Measurements from ENCODE around the gene PLAU. TPM values are rescaled to one million over a fixed set of nuclear protein-coding genes. Genes with fewer than 3 reads are reported as not detected.
"Not testable (repeated sequence)": the region's sequence is repeated elsewhere in the genome, so short reads cannot be mapped to it uniquely, and the experiment has no call there.

The PLAU gene
- total RNA-seq, 1 donor from 2014 or later = 90.2 TPM

- H3K4me3 Mint-ChIP-seq (ENCODE audit: unreplicated experiment) = no peak overlapping the region
- no peaks in the 10 kb centered on the region for H3K9me3 Mint-ChIP-seq (ENCODE audit: unreplicated experiment)
- H3K36me3 ChIP-seq (ENCODE audit: insufficient read depth, low read length) = no peaks in the 10 kb centered on the region
- H3K27ac Mint-ChIP-seq (ENCODE audit: unreplicated experiment) = no peak overlapping the region
- H3K36me3 Mint-ChIP-seq (ENCODE audit: low read depth, unreplicated experiment) = peaks cover 3% of the 10 kb centered on the region
- no peak for TF ChIP-seq CTCF (IDR thresholded peaks at IDR 0.05; ENCODE audit: insufficient read depth, low read depth, low read length)
- H4K20me1 ChIP-seq (ENCODE audit: insufficient read depth, low read length) = no peaks in the 10 kb centered on the region
- no peaks in the 10 kb centered on the region for H3K79me2 ChIP-seq (ENCODE audit: insufficient read depth, low read length)
- H3K4me3 ChIP-seq (ENCODE audit: insufficient read depth, low read depth, low read length) = no peak overlapping the region
- H3K27ac ChIP-seq (ENCODE audit: low read depth, low read length) = no peak overlapping the region
- H3K9ac ChIP-seq (ENCODE audit: low read length) = no peak overlapping the region
- DNase-seq (ENCODE audit: low read depth) (no peak), FAIRE-seq (no peak)
- H3K4me1 ChIP-seq (ENCODE audit: insufficient read depth, low read length) = peaks cover 59% of the 10 kb centered on the region
- no peaks in the 10 kb centered on the region for H3K9me3 ChIP-seq (ENCODE audit: insufficient read depth, low read depth, low read length)
- no peaks in the 10 kb centered on the region for H3K27me3 Mint-ChIP-seq (ENCODE audit: low read depth, unreplicated experiment)
- H3K4me2 ChIP-seq (ENCODE audit: low read length) = no peak overlapping the region
- no peak overlapping the region for H2AFZ ChIP-seq (ENCODE audit: low read depth, low read length)
- peaks cover 2% of the 10 kb centered on the region for H3K27me3 ChIP-seq (ENCODE audit: insufficient read depth, low read length)
- H3K4me1 Mint-ChIP-seq (ENCODE audit: low read depth, unreplicated experiment) = peaks cover 57% of the 10 kb centered on the region
Observed at GRCh38 chr10:73890261-73890660, 20.7 kb upstream of the PLAU start.

GRCh38 chr10:73890830-73891229 is 20.1 kb upstream of the PLAU start:
- H3K4me1 Mint-ChIP-seq (ENCODE audit: low read depth, unreplicated experiment) = peaks cover 57% of the 10 kb centered on the region
- not testable (repeated sequence) for FAIRE-seq; H3K9ac ChIP-seq (ENCODE audit: low read length)

GRCh38 chr10:73891540-73891939 is 19.4 kb upstream of the PLAU start:
- Mint-ChIP-seq H3K27ac (ENCODE audit: unreplicated experiment) (no peak overlapping the region), H3K4me3 (ENCODE audit: unreplicated experiment) (peak overlapping the region; percentile 46), H3K27me3 (ENCODE audit: low read depth, unreplicated experiment) (no peaks in the 10 kb centered on the region), H3K4me1 (ENCODE audit: low read depth, unreplicated experiment) (peaks cover 51% of the 10 kb centered on the region), H3K36me3 (ENCODE audit: low read depth, unreplicated experiment) (peaks cover 3% of the 10 kb centered on the region), H3K9me3 (ENCODE audit: unreplicated experiment) (no peaks in the 10 kb centered on the region)
- no peak for FAIRE-seq
- H2AFZ ChIP-seq (ENCODE audit: low read depth, low read length) = no peak overlapping the region
- TF ChIP-seq EZH2 (IDR thresholded peaks at IDR 0.05; ENCODE audit: insufficient read depth, low read length) = no peak
- TF ChIP-seq CTCF (IDR thresholded peaks at IDR 0.05; ENCODE audit: insufficient read depth, low read depth, low read length) = no peak
- H3K9me3 ChIP-seq (ENCODE audit: insufficient read depth, low read depth, low read length) = no peaks in the 10 kb centered on the region
- H3K36me3 ChIP-seq (ENCODE audit: insufficient read depth, low read length) = no peaks in the 10 kb centered on the region
- H3K27me3 ChIP-seq (ENCODE audit: insufficient read depth, low read length) = peaks cover 2% of the 10 kb centered on the region
- no peak overlapping the region for H3K4me3 ChIP-seq (ENCODE audit: insufficient read depth, low read depth, low read length)
- no peak overlapping the region for H3K9ac ChIP-seq (ENCODE audit: low read length)
- no peaks in the 10 kb centered on the region for H4K20me1 ChIP-seq (ENCODE audit: insufficient read depth, low read length)
- no peaks in the 10 kb centered on the region for H3K79me2 ChIP-seq (ENCODE audit: insufficient read depth, low read length)
- H3K4me2 ChIP-seq (ENCODE audit: low read length) = no peak overlapping the region
- no peak for DNase-seq (ENCODE audit: low read depth)
- no peak overlapping the region for H3K27ac ChIP-seq (ENCODE audit: low read depth, low read length)
- peaks cover 55% of the 10 kb centered on the region for H3K4me1 ChIP-seq (ENCODE audit: insufficient read depth, low read length)

More at GRCh38 chr10:73890830-73891229, 20.1 kb upstream of the PLAU start:
- H3K4me3 ChIP-seq (ENCODE audit: insufficient read depth, low read depth, low read length); H3K4me2 ChIP-seq (ENCODE audit: low read length); H3K27me3 ChIP-seq (ENCODE audit: insufficient read depth, low read length); H3K27ac ChIP-seq (ENCODE audit: low read depth, low read length); H3K9me3 Mint-ChIP-seq (ENCODE audit: unreplicated experiment); H3K36me3 Mint-ChIP-seq (ENCODE audit: low read depth, unreplicated experiment); H2AFZ ChIP-seq (ENCODE audit: low read depth, low read length); H4K20me1 ChIP-seq (ENCODE audit: insufficient read depth, low read length); DNase-seq (ENCODE audit: low read depth); H3K9me3 ChIP-seq (ENCODE audit: insufficient read depth, low read depth, low read length); H3K4me3 Mint-ChIP-seq (ENCODE audit: unreplicated experiment); H3K36me3 ChIP-seq (ENCODE audit: insufficient read depth, low read length); H3K27me3 Mint-ChIP-seq (ENCODE audit: low read depth, unreplicated experiment); H3K79me2 ChIP-seq (ENCODE audit: insufficient read depth, low read length): not testable (repeated sequence)
- H3K27ac Mint-ChIP-seq (ENCODE audit: unreplicated experiment) = peak overlapping the region; percentile 26
- H3K4me1 ChIP-seq (ENCODE audit: insufficient read depth, low read length) = peaks cover 59% of the 10 kb centered on the region
